Endodermal cell (in vitro differentiated cells): Measurements from ENCODE around the gene TMEM19. TPM values are rescaled to one million over a fixed set of nuclear protein-coding genes. Genes with fewer than 3 reads are reported as not detected.
A peak's percentile ranks its signal among the peaks of the same experiment; 100 is the strongest.

ENCODE experiments used
- DNase-seq: peaks from one replicate; pipeline ENCODE4 v3.0.0-alpha.2; 2017
- H3K27ac ChIP-seq: 2 replicates; pipeline ENCODE4 v1.5.1; 2013; ENCODE audit warnings: mild to moderate bottlenecking, low read depth, low read length, moderate library complexity
- H3K27me3 ChIP-seq: 2 replicates; pipeline ENCODE4 v1.6.1; 2013; ENCODE audit warnings: mild to moderate bottlenecking, low read length, moderate library complexity; ENCODE audit not compliant: insufficient read depth, control insufficient read depth, poor library complexity, severe bottlenecking
- H3K36me3 ChIP-seq: 2 replicates; pipeline ENCODE4 v1.7.0; 2013; ENCODE audit warnings: mild to moderate bottlenecking, low read length, moderate library complexity; ENCODE audit not compliant: control insufficient read depth, insufficient read depth
- H3K4me1 ChIP-seq: one replicate; pipeline ENCODE4 v1.7.0; 2013; ENCODE audit warnings: low read length; ENCODE audit not compliant: control insufficient read depth, insufficient read depth
- H3K4me3 ChIP-seq: 2 replicates; pipeline ENCODE4 v1.5.1; 2013; ENCODE audit warnings: mild to moderate bottlenecking, low read length, moderate library complexity
- H3K9ac ChIP-seq: 2 replicates; pipeline ENCODE4 v1.6.1; 2013; ENCODE audit warnings: mild to moderate bottlenecking, low read length, moderate library complexity; ENCODE audit not compliant: poor library complexity, severe bottlenecking; ENCODE audit errors: extremely low read depth
- H3K9me3 ChIP-seq: 2 replicates; pipeline ENCODE4 v1.6.1; 2013; ENCODE audit warnings: mild to moderate bottlenecking, low read length, moderate library complexity; ENCODE audit not compliant: control insufficient read depth
- H3K27ac Mint-ChIP-seq: 2 replicates; pipeline ENCODE4 v1.8.0; 2020; ENCODE audit warnings: mixed read lengths
- H3K27me3 Mint-ChIP-seq: 2 replicates; pipeline ENCODE4 v1.8.0; 2021; ENCODE audit warnings: mild to moderate bottlenecking, mixed read lengths; ENCODE audit not compliant: insufficient read depth
- H3K36me3 Mint-ChIP-seq: 2 replicates; pipeline ENCODE4 v1.8.0; 2020; ENCODE audit warnings: low read depth, mixed read lengths
- H3K4me1 Mint-ChIP-seq: 2 replicates; pipeline ENCODE4 v1.8.0; 2020; ENCODE audit warnings: mixed read lengths
- H3K4me3 Mint-ChIP-seq: 2 replicates; pipeline ENCODE4 v1.8.0; 2020; ENCODE audit warnings: mild to moderate bottlenecking, moderate library complexity, mixed read lengths
- H3K9me3 Mint-ChIP-seq: 2 replicates; pipeline ENCODE4 v1.8.0; 2020; ENCODE audit warnings: mild to moderate bottlenecking, mixed read lengths
- CTCF ChIP-seq: fragments of 200-600 bp; sonication (generic); conservative IDR thresholded peaks from 2 replicates; pipeline ENCODE4 v1.5.0; 2021; ENCODE audit warnings: antibody characterized with exemption, mild to moderate bottlenecking
- WGBS, 2 experiments: methylation state at CpG; one replicate each; pipeline versions ENCODE4 v1.1.5 to v1.1.7; 2013; ENCODE audit warnings: missing lambda C conversion rate in 2 of 2, mixed read lengths in 1 of 2; ENCODE audit not compliant: insufficient coverage in 1 of 2, insufficient read length in 1 of 2; 5-methylcytosine and 5-hydroxymethylcytosine counted together
- total RNA-seq, 2 donors: library from RNA; stranded (reverse); fragmentation: NEBNext Ultra II Directional in 1 of 2; extraction: Animal tissue kit (Norgen Biotek cat#: 25700) in 1 of 2; gene quantifications; 2 replicates in 1 of 2; 3 replicates in 1 of 2; pipeline ENCODE4 v1.2.1, GENCODE V29; 2021

TMEM19 gene
- total RNA-seq, 2 donors from 2014 or later: 12.7 to 15.9 TPM

- peaks cover 12% of the 10 kb centered on the region for H3K4me1 ChIP-seq
- no peaks in the 10 kb centered on the region for H3K9me3 ChIP-seq
- peak overlapping the region; percentile 69 for H3K4me3 ChIP-seq
- Mint-ChIP-seq H3K9me3 (no peaks in the 10 kb centered on the region), H3K4me1 (peaks cover 28% of the 10 kb centered on the region), H3K36me3 (peaks cover 6% of the 10 kb centered on the region), H3K27me3 (no peaks in the 10 kb centered on the region), H3K4me3 (peak overlapping the region; percentile 10), H3K27ac (peak overlapping the region; percentile 29)
- DNase-seq: no peak
- TF ChIP-seq CTCF: no peak
- WGBS, 2 experiments: 63 to 100% methylated on average over 1 of the region's 1 CpG
- H3K27ac ChIP-seq: no peak overlapping the region
- no peaks in the 10 kb centered on the region for H3K36me3 ChIP-seq
- H3K27me3 ChIP-seq: no peaks in the 10 kb centered on the region
- peak overlapping the region; percentile 7 for H3K9ac ChIP-seq
These were observed 14.1 kb upstream of the TMEM19 start for GRCh38 chr12:71671816-71672215.

GRCh38 chr12:71682466-71682865 is 3.4 kb upstream of the TMEM19 start:
- H3K9me3 Mint-ChIP-seq: no peaks in the 10 kb centered on the region
- no CpG with 5 or more reads among the region's 1 CpG for WGBS, 2 experiments
- no peak overlapping the region for H3K27ac Mint-ChIP-seq
- H3K4me3 Mint-ChIP-seq: no peak overlapping the region
- no peaks in the 10 kb centered on the region for H3K27me3 Mint-ChIP-seq
- Histone ChIP-seq H3K4me1 (no peaks in the 10 kb centered on the region), H3K4me3 (no peak overlapping the region), H3K36me3 (no peaks in the 10 kb centered on the region), H3K27ac (no peak overlapping the region), H3K9ac (no peak overlapping the region), H3K27me3 (no peaks in the 10 kb centered on the region), H3K9me3 (no peaks in the 10 kb centered on the region)
- no peaks in the 10 kb centered on the region for H3K4me1 Mint-ChIP-seq
- DNase-seq: no peak
- H3K36me3 Mint-ChIP-seq: no peaks in the 10 kb centered on the region
- TF ChIP-seq CTCF: no peak

GRCh38 chr12:71683633-71684032 is 2.2 kb upstream of the TMEM19 start:
- Histone ChIP-seq H3K9ac (no peak overlapping the region), H3K4me1 (no peaks in the 10 kb centered on the region), H3K27ac (no peak overlapping the region), H3K9me3 (no peaks in the 10 kb centered on the region), H3K27me3 (no peaks in the 10 kb centered on the region), H3K36me3 (no peaks in the 10 kb centered on the region), H3K4me3 (no peak overlapping the region)
- TF ChIP-seq CTCF: no peak
- H3K36me3 Mint-ChIP-seq: no peaks in the 10 kb centered on the region
- DNase-seq: no peak
- H3K27ac Mint-ChIP-seq: no peak overlapping the region
- no peaks in the 10 kb centered on the region for H3K27me3 Mint-ChIP-seq
- 92 to 97% methylated on average over 3 to 4 of the region's 5 CpGs for WGBS, 2 experiments
- H3K4me3 Mint-ChIP-seq: no peak overlapping the region
- H3K4me1 Mint-ChIP-seq: peaks cover 7% of the 10 kb centered on the region
- no peaks in the 10 kb centered on the region for H3K9me3 Mint-ChIP-seq
